Measurements from ENCODE around the gene MTMR1. TPM values are rescaled to one million over a fixed set of nuclear protein-coding genes. Genes with fewer than 3 reads are reported as not detected.

MTMR1 gene
- total and polyA plus RNA-seq, 2 donors (not counting 3 experiments of a cell fraction or from before 2014, with no cell fraction given), result 17.1 to 20.3 TPM

DNA sequence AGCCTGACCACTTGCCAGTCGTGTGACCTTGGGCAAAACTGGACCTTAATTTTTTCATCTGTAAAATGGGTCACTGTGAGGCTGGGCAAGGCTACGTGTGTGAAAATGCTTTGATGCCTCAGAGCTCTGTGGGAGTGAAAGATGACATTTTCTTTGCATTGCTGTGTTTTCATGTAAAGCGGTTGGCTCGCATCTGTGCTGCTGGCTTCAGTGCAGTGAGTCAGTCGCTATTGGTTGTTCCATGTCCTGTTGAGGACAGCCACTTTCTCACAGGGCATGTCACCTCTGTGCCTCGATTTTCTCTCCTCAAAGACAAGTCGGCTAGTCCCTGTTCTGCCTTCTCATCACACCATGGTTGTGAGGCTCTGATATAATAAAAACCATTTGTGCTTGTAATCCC, 4.4 kb downstream of the MTMR1 start:
- Histone ChIP-seq H3K4me2 (ENCODE audit: insufficient read depth, low read length) (no peak overlapping the region), H3K27me3 (ENCODE audit: control insufficient read depth in 2 of 2, insufficient read depth in 2 of 2, low read length in 2 of 2) (no peaks in the 10 kb centered on the region), H3K27ac (ENCODE audit: insufficient read depth, low read depth, low read length) (no peak overlapping the region), H2AFZ (ENCODE audit: low read depth, low read length) (no peak overlapping the region), H3K4me3 (replicated peaks in 1 of 3; ENCODE audit: insufficient read depth in 1 of 3, low read depth in 1 of 3, low read length in 3 of 3) (no peak overlapping the region), H3K9me1 (replicated peaks; ENCODE audit: control insufficient read depth, extremely low read depth, insufficient read depth, low read length) (no peaks in the 10 kb centered on the region), H3K79me2 (ENCODE audit: control insufficient read depth, insufficient read depth, low read length) (peaks cover 42% of the 10 kb centered on the region), H4K20me1 (replicated peaks; ENCODE audit: control insufficient read depth, extremely low read depth, insufficient read depth, low read length) (no peaks in the 10 kb centered on the region), H3K36me3 (ENCODE audit: control insufficient read depth in 2 of 2, extremely low read depth in 1 of 2, insufficient read depth in 2 of 2, low read length in 2 of 2) (no peaks in the 10 kb centered on the region), H3K9me3 (replicated peaks; ENCODE audit: control insufficient read depth, insufficient read depth, low read length) (no peaks in the 10 kb centered on the region), H3K4me1 (ENCODE audit: control insufficient read depth, extremely low read depth, insufficient read depth, low read length) (peaks cover 6% of the 10 kb centered on the region), H3K9ac (replicated peaks; ENCODE audit: extremely low read depth, insufficient read depth, low read length) (no peak overlapping the region)
- FAIRE-seq (no peak), DNase-seq (ENCODE audit: low read depth, low spot score) (no peak)
- BruUV-seq (replicated peaks), result no TSS peak
- ChIA-PET POLR2A (no interaction called here), CTCF (interaction anchor here (3.3 kb wide), 1 partner anchor 18 kb away, joined by 10 read pairs; no protein-coding TSS in a partner anchor)
- dilution Hi-C loops (cut with MboI; ENCODE audit: extremely low pct_ligation_motif_present, low sequenced_read_pairs) (no loop called here), intact Hi-C loops (cut with micrococcal nuclease) (no loop called here)
- no peak for TF ChIP-seq GATA2 (IDR thresholded peaks at IDR 0.05; ENCODE audit: insufficient read depth, insufficient read length, low read depth, low read length)
- no peak for TF ChIP-seq JUN (IDR thresholded peaks at IDR 0.05; ENCODE audit: borderline replicate concordance, insufficient read depth, insufficient read length, low read depth)
- TF ChIP-seq POLR2AphosphoS5 (IDR thresholded peaks at IDR 0.05; ENCODE audit: insufficient read depth, low read depth, low read length), result no peak
- TF ChIP-seq, protein P1, sequence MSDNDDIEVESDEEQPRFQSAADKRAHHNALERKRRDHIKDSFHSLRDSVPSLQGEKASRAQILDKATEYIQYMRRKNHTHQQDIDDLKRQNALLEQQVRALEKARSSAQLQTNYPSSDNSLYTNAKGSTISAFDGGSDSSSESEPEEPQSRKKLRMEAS (IDR thresholded peaks at IDR 0.05; ENCODE audit: insufficient read depth, insufficient read length), result no peak
- no peak for TF ChIP-seq EZH2 (IDR thresholded peaks at IDR 0.05; ENCODE audit: borderline replicate concordance, low read depth, low read length, severe bottlenecking)
- TF ChIP-seq FOS (IDR thresholded peaks at IDR 0.05; ENCODE audit: borderline replicate concordance, insufficient read depth, low read length), result no peak
- TF ChIP-seq MYC (IDR thresholded peaks at IDR 0.05; ENCODE audit: low read depth, low read length), result no peak

DNA sequence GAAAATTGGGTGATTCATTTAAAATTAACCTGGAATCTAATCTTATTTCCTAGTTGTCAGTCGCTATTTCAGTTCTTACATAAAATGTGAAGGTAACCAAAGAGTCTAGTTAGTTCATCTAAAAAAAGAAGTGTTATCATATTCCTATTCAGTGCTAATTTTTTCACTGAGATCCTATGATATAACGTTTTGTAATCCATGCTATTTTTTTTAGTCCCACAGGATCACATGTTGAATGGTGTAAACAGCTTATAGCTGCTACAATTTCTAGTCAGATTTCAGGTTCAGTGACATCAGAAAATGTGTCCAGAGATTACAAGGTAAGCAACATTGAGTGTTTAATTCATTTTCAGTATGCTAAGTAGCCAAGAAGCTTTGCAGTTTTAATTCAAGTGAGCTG, 5.8 kb downstream of the MTMR1 start:
- Histone ChIP-seq H3K4me3 (replicated peaks in 1 of 3; ENCODE audit: insufficient read depth in 1 of 3, low read depth in 1 of 3, low read length in 3 of 3) (no peak overlapping the region), H3K79me2 (ENCODE audit: control insufficient read depth, insufficient read depth, low read length) (peaks cover 38% of the 10 kb centered on the region), H3K9me3 (replicated peaks; ENCODE audit: control insufficient read depth, insufficient read depth, low read length) (no peaks in the 10 kb centered on the region), H3K36me3 (ENCODE audit: control insufficient read depth in 2 of 2, extremely low read depth in 1 of 2, insufficient read depth in 2 of 2, low read length in 2 of 2) (no peaks in the 10 kb centered on the region), H3K4me2 (ENCODE audit: insufficient read depth, low read length) (no peak overlapping the region), H3K27me3 (ENCODE audit: control insufficient read depth in 2 of 2, insufficient read depth in 2 of 2, low read length in 2 of 2) (no peaks in the 10 kb centered on the region), H3K27ac (ENCODE audit: insufficient read depth, low read depth, low read length) (no peak overlapping the region), H3K4me1 (ENCODE audit: control insufficient read depth, extremely low read depth, insufficient read depth, low read length) (peaks cover 12% of the 10 kb centered on the region), H3K9me1 (replicated peaks; ENCODE audit: control insufficient read depth, extremely low read depth, insufficient read depth, low read length) (no peaks in the 10 kb centered on the region), H4K20me1 (replicated peaks; ENCODE audit: control insufficient read depth, extremely low read depth, insufficient read depth, low read length) (no peaks in the 10 kb centered on the region), H3K9ac (replicated peaks; ENCODE audit: extremely low read depth, insufficient read depth, low read length) (no peak overlapping the region), H2AFZ (ENCODE audit: low read depth, low read length) (no peak overlapping the region)
- dilution Hi-C loops (cut with MboI; ENCODE audit: extremely low pct_ligation_motif_present, low sequenced_read_pairs) (no loop called here), intact Hi-C loops (cut with micrococcal nuclease) (no loop called here)
- CTCF ChIA-PET, result interaction anchor here (0.7 to 3.3 kb wide), 2 partner anchors 15 to 16 kb away, joined by 3 to 10 read pairs; no protein-coding TSS in a partner anchor
- POLR2A ChIA-PET, result no interaction called here
- FAIRE-seq (no peak), DNase-seq (ENCODE audit: low read depth, low spot score) (no peak)
- TF ChIP-seq, protein P1 (IDR thresholded peaks at IDR 0.05; ENCODE audit: insufficient read depth, insufficient read length), result no peak
- TF ChIP-seq FOS (IDR thresholded peaks at IDR 0.05; ENCODE audit: borderline replicate concordance, insufficient read depth, low read length) (no peak), EZH2 (IDR thresholded peaks at IDR 0.05; ENCODE audit: borderline replicate concordance, low read depth, low read length, severe bottlenecking) (no peak), POLR2A (IDR thresholded peaks at IDR 0.05; ENCODE audit: low read depth, low read length) (no peak), MYC (IDR thresholded peaks at IDR 0.05; ENCODE audit: low read depth, low read length) (no peak), JUN (IDR thresholded peaks at IDR 0.05; ENCODE audit: borderline replicate concordance, insufficient read depth, insufficient read length, low read depth) (no peak)
- TF ChIP-seq, protein P2, sequence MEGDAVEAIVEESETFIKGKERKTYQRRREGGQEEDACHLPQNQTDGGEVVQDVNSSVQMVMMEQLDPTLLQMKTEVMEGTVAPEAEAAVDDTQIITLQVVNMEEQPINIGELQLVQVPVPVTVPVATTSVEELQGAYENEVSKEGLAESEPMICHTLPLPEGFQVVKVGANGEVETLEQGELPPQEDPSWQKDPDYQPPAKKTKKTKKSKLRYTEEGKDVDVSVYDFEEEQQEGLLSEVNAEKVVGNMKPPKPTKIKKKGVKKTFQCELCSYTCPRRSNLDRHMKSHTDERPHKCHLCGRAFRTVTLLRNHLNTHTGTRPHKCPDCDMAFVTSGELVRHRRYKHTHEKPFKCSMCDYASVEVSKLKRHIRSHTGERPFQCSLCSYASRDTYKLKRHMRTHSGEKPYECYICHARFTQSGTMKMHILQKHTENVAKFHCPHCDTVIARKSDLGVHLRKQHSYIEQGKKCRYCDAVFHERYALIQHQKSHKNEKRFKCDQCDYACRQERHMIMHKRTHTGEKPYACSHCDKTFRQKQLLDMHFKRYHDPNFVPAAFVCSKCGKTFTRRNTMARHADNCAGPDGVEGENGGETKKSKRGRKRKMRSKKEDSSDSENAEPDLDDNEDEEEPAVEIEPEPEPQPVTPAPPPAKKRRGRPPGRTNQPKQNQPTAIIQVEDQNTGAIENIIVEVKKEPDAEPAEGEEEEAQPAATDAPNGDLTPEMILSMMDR (IDR thresholded peaks at IDR 0.05; ENCODE audit: extremely low read depth in 1 of 2, insufficient read depth in 1 of 2, low read depth in 1 of 2, low read length in 2 of 2), result no peak
- no TSS peak for BruUV-seq (replicated peaks)

Measured in endothelial cell of umbilical vein (primary cell).